Hematopoietic multipotent progenitor cell treated with erythropoietin and hydrocortisone succinate and interleukin-3 and kit ligand, for 15 days (in vitro differentiated cells): ENCODE results near the gene CT45A8.
A peak's percentile ranks its signal among the peaks of the same experiment; 100 is the strongest.
"Not testable (repeated sequence)": the region's sequence is repeated elsewhere in the genome, so short reads cannot be mapped to it uniquely, and the experiment has no call there.

Source experiments
- DNase-seq: peaks from one replicate; pipeline ENCODE4 v3.0.0-alpha.2; 2015; ENCODE audit warnings: low spot score

Gene CT45A8

GRCh38 chrX:135854438-135854837 is at the start of gene CT45A8:
Gene CT45A8, minus strand, starts transcription at chrX:135854538. Its CDS starts 3,755 bp downstream, at chrX:135850783.
- DNase-seq: not testable (repeated sequence)

GRCh38 chrX:135893294-135893817 is 39.0 kb upstream of the CT45A8 start, which contains the start of the genes CT45A10 and SAGE1:
Gene CT45A10, minus strand, starts transcription at chrX:135893444. Its CDS starts 8,100 bp downstream, at chrX:135885344.
Gene SAGE1, plus strand, starts transcription at chrX:135893716. Its CDS starts 2,527 bp downstream, at chrX:135896243.
- DNase-seq: no peak

- DNase-seq: no peak
These were observed 38.4 kb upstream of the CT45A8 start for GRCh38 chrX:135892781-135893180.

- DNase-seq: no peak
These were observed 35.8 kb upstream of the CT45A8 start for GRCh38 chrX:135890087-135890585.

GRCh38 chrX:135888976-135889375 is 34.6 kb upstream of the CT45A8 start:
- peak; percentile 16 for DNase-seq

GRCh38 chrX:135888230-135888629 is 33.9 kb upstream of the CT45A8 start:
- DNase-seq: not testable (repeated sequence)

- not testable (repeated sequence) for DNase-seq
These were observed 28.4 kb upstream of the CT45A8 start for GRCh38 chrX:135882741-135883140.

- not testable (repeated sequence) for DNase-seq
These were observed 17.4 kb upstream of the CT45A8 start, which contains the start of gene CT45A9 for GRCh38 chrX:135871712-135872111. Gene CT45A9, minus strand, starts transcription at chrX:135871812. Its CDS starts 3,751 bp downstream, at chrX:135868061.

- DNase-seq: not testable (repeated sequence)
These were observed 17.2 kb downstream of the CT45A8 start, which contains the start of gene CT45A7 for GRCh38 chrX:135837180-135837579. Gene CT45A7, minus strand, starts transcription at chrX:135837280. Its CDS starts 3,747 bp downstream, at chrX:135833533.

GRCh38 chrX:135819912-135820311 is 34.4 kb downstream of the CT45A8 start, which contains the start of gene CT45A2:
Gene CT45A2, minus strand, starts transcription at chrX:135820012. Its CDS starts 3,747 bp downstream, at chrX:135816265.
- DNase-seq: not testable (repeated sequence)

GRCh38 chrX:135802687-135803086 is 51.7 kb downstream of the CT45A8 start, which contains the start of gene CT45A6:
Gene CT45A6, minus strand, starts transcription at chrX:135802787. Its CDS starts 3,794 bp downstream, at chrX:135798993.
- not testable (repeated sequence) for DNase-seq
